BLaER1 (cell line): ENCODE data around the gene UNKL.

Source experiments
- H3K27ac ChIP-seq: shearing (Covaris generic); formaldehyde crosslinking; 2 replicates; pipeline ENCODE4 v1.8.1; 2022
- H3K27me3 ChIP-seq: shearing (Covaris generic); formaldehyde crosslinking; 2 replicates; pipeline ENCODE4 v1.8.1; 2022
- H3K36me3 ChIP-seq: shearing (Covaris generic); formaldehyde crosslinking; 2 replicates; pipeline ENCODE4 v1.8.1; 2022
- H3K4me1 ChIP-seq: shearing (Covaris generic); formaldehyde crosslinking; 2 replicates; pipeline ENCODE4 v1.8.1; 2022
- H3K4me2 ChIP-seq: shearing (Covaris generic); formaldehyde crosslinking; 2 replicates; pipeline ENCODE4 v1.8.1; 2022
- H3K4me3 ChIP-seq: shearing (Covaris generic); formaldehyde crosslinking; 2 replicates; pipeline ENCODE4 v1.8.1; 2022
- H3K9ac ChIP-seq: shearing (Covaris generic); formaldehyde crosslinking; 2 replicates; pipeline ENCODE4 v1.8.1; 2022
- H3K9me3 ChIP-seq: shearing (Covaris generic); formaldehyde crosslinking; 2 replicates; pipeline ENCODE4 v1.8.1; 2022
- H4K20me1 ChIP-seq: shearing (Covaris generic); formaldehyde crosslinking; 2 replicates; pipeline ENCODE4 v1.8.1; 2022
- Cebpa-rat ChIP-seq: shearing (Covaris generic); IDR thresholded peaks from 2 replicates; pipeline ENCODE4 v1.8.1; 2022

The UNKL gene

GRCh38 chr16:1455190-1456171 lies 41.0 kb upstream of the UNKL start:
- H3K4me1 ChIP-seq = peaks cover 73% of the 10 kb centered on the region

GRCh38 chr16:1454561-1454960 lies 40.1 kb upstream of the UNKL start:
- peak overlapping the region; percentile 69 for H3K27ac ChIP-seq
- no peak for TF ChIP-seq Cebpa-rat
- H3K36me3 ChIP-seq = peaks cover 91% of the 10 kb centered on the region
- H4K20me1 ChIP-seq = peaks cover 37% of the 10 kb centered on the region
- no peaks in the 10 kb centered on the region for H3K9me3 ChIP-seq
- H3K9ac ChIP-seq = peak overlapping the region; percentile 65
- H3K4me2 ChIP-seq = peak overlapping the region; percentile 49
- H3K4me1 ChIP-seq = peaks cover 63% of the 10 kb centered on the region
- H3K4me3 ChIP-seq = no peak overlapping the region
- H3K27me3 ChIP-seq = no peaks in the 10 kb centered on the region

More at GRCh38 chr16:1455190-1456171, 41.0 kb upstream of the UNKL start:
- Histone ChIP-seq H3K27ac (peak overlapping the region; percentile 69), H3K9me3 (no peaks in the 10 kb centered on the region), H3K27me3 (no peaks in the 10 kb centered on the region), H3K36me3 (peaks cover 90% of the 10 kb centered on the region), H3K9ac (peak overlapping the region; percentile 65; the same call in 1 of the 2 replicates), H3K4me2 (peak overlapping the region; percentile 49), H4K20me1 (peaks cover 46% of the 10 kb centered on the region), H3K4me3 (no peak overlapping the region)
- no peak for TF ChIP-seq Cebpa-rat

DNA sequence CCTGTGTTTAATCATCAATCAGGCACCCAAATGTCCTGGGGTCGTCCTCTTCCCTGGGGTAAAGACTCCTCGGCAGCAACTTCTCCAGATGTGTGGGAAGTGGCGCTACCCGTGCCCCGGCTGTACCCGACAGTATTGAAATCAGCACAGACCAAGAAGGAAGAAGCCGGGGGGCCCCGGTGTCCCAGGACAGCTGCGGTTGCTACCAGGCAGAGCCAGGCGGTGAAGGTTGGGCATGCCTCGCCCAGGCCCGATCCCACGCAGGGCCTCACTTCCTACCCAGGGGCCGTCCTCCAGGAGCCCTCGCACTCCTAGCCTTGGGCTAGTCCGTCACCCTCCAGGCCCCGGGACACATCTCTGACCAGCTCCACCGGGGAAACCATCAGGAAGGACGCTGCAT lies 38.8 kb upstream of the UNKL start:
- Histone ChIP-seq H3K27me3 (no peaks in the 10 kb centered on the region), H3K4me3 (no peak overlapping the region), H3K4me1 (peaks cover 51% of the 10 kb centered on the region), H3K9me3 (no peaks in the 10 kb centered on the region), H3K36me3 (peaks cover 99% of the 10 kb centered on the region), H3K27ac (peak overlapping the region; percentile 69), H3K4me2 (peak overlapping the region; percentile 49; the same call in 1 of the 2 replicates), H4K20me1 (peaks cover 26% of the 10 kb centered on the region), H3K9ac (peak overlapping the region; percentile 65; the same call in 1 of the 2 replicates)
- TF ChIP-seq Cebpa-rat = no peak

GRCh38 chr16:1452530-1452929 lies 38.0 kb upstream of the UNKL start:
- Histone ChIP-seq H3K27ac (no peak overlapping the region), H3K9ac (no peak overlapping the region), H3K4me1 (peaks cover 48% of the 10 kb centered on the region), H3K4me2 (no peak overlapping the region), H4K20me1 (peaks cover 18% of the 10 kb centered on the region; the same call in 1 of the 2 replicates), H3K27me3 (no peaks in the 10 kb centered on the region), H3K9me3 (no peaks in the 10 kb centered on the region), H3K4me3 (no peak overlapping the region), H3K36me3 (peaks cover 99% of the 10 kb centered on the region)
- no peak for TF ChIP-seq Cebpa-rat

GRCh38 chr16:1451702-1452392 lies 37.3 kb upstream of the UNKL start:
- Histone ChIP-seq H3K4me1 (peaks cover 46% of the 10 kb centered on the region), H3K9me3 (no peaks in the 10 kb centered on the region), H3K9ac (no peak overlapping the region), H3K4me2 (no peak overlapping the region), H3K36me3 (peaks cover 98% of the 10 kb centered on the region), H3K27ac (no peak overlapping the region), H3K27me3 (no peaks in the 10 kb centered on the region), H3K4me3 (no peak overlapping the region), H4K20me1 (peaks cover 11% of the 10 kb centered on the region; the same call in 1 of the 2 replicates)
- no peak for TF ChIP-seq Cebpa-rat

DNA sequence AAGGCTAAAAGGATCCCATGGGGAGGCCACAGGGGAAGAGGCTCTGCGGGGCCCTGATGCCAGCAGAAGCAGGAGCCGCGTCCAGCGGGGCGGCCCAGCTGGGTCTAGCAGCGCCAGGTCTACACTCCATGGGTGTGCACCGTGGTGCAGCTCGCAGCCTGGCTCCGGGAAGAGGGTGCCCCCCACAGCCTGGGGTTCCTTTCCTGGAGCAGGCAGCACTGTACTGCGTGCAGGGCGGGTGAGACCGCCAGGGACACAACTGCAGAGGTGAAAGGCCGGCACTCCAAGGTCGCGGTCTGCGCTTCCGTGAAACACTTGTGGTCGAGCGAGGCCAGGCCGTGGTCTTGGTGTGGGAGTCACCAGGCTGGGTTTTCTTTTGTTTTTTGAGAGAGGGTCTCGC lies 36.3 kb upstream of the UNKL start:
- no peak overlapping the region for H3K4me3 ChIP-seq
- H3K27me3 ChIP-seq = no peaks in the 10 kb centered on the region
- H4K20me1 ChIP-seq = peaks cover 1% of the 10 kb centered on the region; the same call in 1 of the 2 replicates
- H3K4me1 ChIP-seq = peaks cover 46% of the 10 kb centered on the region
- peaks cover 98% of the 10 kb centered on the region for H3K36me3 ChIP-seq
- H3K9ac ChIP-seq = no peak overlapping the region
- no peak overlapping the region for H3K27ac ChIP-seq
- no peak overlapping the region for H3K4me2 ChIP-seq
- H3K9me3 ChIP-seq = no peaks in the 10 kb centered on the region
- no peak for TF ChIP-seq Cebpa-rat

GRCh38 chr16:1450218-1450617 lies 35.7 kb upstream of the UNKL start:
- TF ChIP-seq Cebpa-rat = no peak
- no peaks in the 10 kb centered on the region; the same call in 1 of the 2 replicates for H4K20me1 ChIP-seq
- no peak overlapping the region for H3K9ac ChIP-seq
- H3K9me3 ChIP-seq = no peaks in the 10 kb centered on the region
- peaks cover 93% of the 10 kb centered on the region for H3K36me3 ChIP-seq
- no peak overlapping the region for H3K4me3 ChIP-seq
- peaks cover 46% of the 10 kb centered on the region for H3K4me1 ChIP-seq
- no peaks in the 10 kb centered on the region for H3K27me3 ChIP-seq
- H3K27ac ChIP-seq = no peak overlapping the region; the same call in 1 of the 2 replicates
- H3K4me2 ChIP-seq = no peak overlapping the region

DNA sequence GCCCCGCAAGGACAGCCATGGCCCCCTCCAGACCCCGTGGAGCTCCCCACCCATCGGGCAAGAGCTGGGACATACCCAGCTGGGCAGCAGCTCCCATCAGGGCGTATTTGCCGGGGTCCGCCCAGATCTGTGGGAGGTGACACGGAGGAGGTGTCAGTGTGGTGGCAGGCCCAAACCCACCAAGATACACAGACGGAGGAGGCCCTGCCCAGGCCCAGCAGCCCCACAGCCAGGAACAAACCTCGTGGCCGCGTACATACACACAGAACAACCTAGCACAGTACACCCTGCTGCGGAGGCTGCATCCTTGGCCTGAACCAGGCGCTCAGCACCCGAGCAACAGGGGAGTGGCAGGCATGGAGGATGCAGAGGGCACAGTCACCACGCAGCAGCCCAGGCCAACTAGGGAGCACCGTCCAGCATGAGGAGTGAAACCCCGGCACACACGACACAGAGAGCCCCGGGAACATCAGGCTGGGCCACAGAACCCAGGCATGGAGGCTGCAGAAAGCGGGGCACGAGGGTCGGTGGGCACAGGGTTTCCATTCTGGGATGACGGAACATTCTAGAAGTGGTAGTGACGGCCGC lies 34.8 kb upstream of the UNKL start:
- H3K9ac ChIP-seq = no peak overlapping the region
- H3K4me2 ChIP-seq = no peak overlapping the region
- peaks cover 83% of the 10 kb centered on the region for H3K36me3 ChIP-seq
- no peak overlapping the region for H3K4me3 ChIP-seq
- H4K20me1 ChIP-seq = no peaks in the 10 kb centered on the region
- peaks cover 46% of the 10 kb centered on the region for H3K4me1 ChIP-seq
- H3K27me3 ChIP-seq = no peaks in the 10 kb centered on the region
- no peaks in the 10 kb centered on the region for H3K9me3 ChIP-seq
- TF ChIP-seq Cebpa-rat = no peak
- H3K27ac ChIP-seq = no peak overlapping the region

GRCh38 chr16:1448536-1449116 lies 34.1 kb upstream of the UNKL start:
- H3K36me3 ChIP-seq = peaks cover 77% of the 10 kb centered on the region
- H3K4me2 ChIP-seq = no peak overlapping the region
- no peak for TF ChIP-seq Cebpa-rat
- no peaks in the 10 kb centered on the region for H3K27me3 ChIP-seq
- H4K20me1 ChIP-seq = no peaks in the 10 kb centered on the region
- no peak overlapping the region for H3K4me3 ChIP-seq
- no peak overlapping the region for H3K9ac ChIP-seq
- H3K4me1 ChIP-seq = peaks cover 46% of the 10 kb centered on the region
- H3K9me3 ChIP-seq = no peaks in the 10 kb centered on the region
- H3K27ac ChIP-seq = no peak overlapping the region
